T-helper 1 cell treated with Interleukin-12 subunit alpha and Interleukin-12 subunit beta and Interleukin-4 antibody, amounts not matched to agents 30 μg/mL and 1 μg/mL, for 36 hours (primary cell): ENCODE data around the gene RHOG.

Source experiments
- H3K27ac Mint-ChIP-seq: one replicate; pipeline ENCODE4 v1.8.0; 2021; ENCODE audit warnings: mild to moderate bottlenecking, mixed read lengths
- H3K27me3 Mint-ChIP-seq: one replicate; pipeline ENCODE4 v1.8.0; 2021; ENCODE audit warnings: low read depth, mixed read lengths
- H3K36me3 Mint-ChIP-seq: one replicate; pipeline ENCODE4 v1.8.0; 2021; ENCODE audit warnings: low read depth, mixed read lengths
- H3K4me1 Mint-ChIP-seq: one replicate; pipeline ENCODE4 v1.8.0; 2021; ENCODE audit warnings: low read depth, mixed read lengths
- H3K4me3 Mint-ChIP-seq: one replicate; pipeline ENCODE4 v1.8.0; 2021; ENCODE audit warnings: mild to moderate bottlenecking, moderate library complexity, mixed read lengths
- H3K9me3 Mint-ChIP-seq: one replicate; pipeline ENCODE4 v1.8.0; 2021; ENCODE audit warnings: mixed read lengths

Gene RHOG

GRCh38 chr11:3840870-3841425 is at the start of gene RHOG:
Gene RHOG, minus strand, starts transcription at chr11:3840959. Its CDS starts 12,821 bp downstream, at chr11:3828138.
- H3K9me3 Mint-ChIP-seq, result no peaks in the 10 kb centered on the region
- H3K27ac Mint-ChIP-seq, result peak within 1 kb of the TSS; percentile 96
- peaks cover 51% of the 10 kb centered on the region for H3K4me1 Mint-ChIP-seq
- no peaks in the 10 kb centered on the region for H3K27me3 Mint-ChIP-seq
- H3K4me3 Mint-ChIP-seq, result peak within 1 kb of the TSS; percentile 89
- peaks cover 21% of the 10 kb centered on the region for H3K36me3 Mint-ChIP-seq

GRCh38 chr11:3890014-3890413 is 49.3 kb upstream of the RHOG start:
- Mint-ChIP-seq H3K27ac (no peak overlapping the region), H3K4me1 (peaks cover 39% of the 10 kb centered on the region), H3K4me3 (no peak overlapping the region), H3K36me3 (peaks cover 8% of the 10 kb centered on the region), H3K9me3 (no peaks in the 10 kb centered on the region), H3K27me3 (no peaks in the 10 kb centered on the region)

GRCh38 chr11:3888876-3889275 is 48.1 kb upstream of the RHOG start:
- no peak overlapping the region for H3K4me3 Mint-ChIP-seq
- no peaks in the 10 kb centered on the region for H3K9me3 Mint-ChIP-seq
- H3K4me1 Mint-ChIP-seq, result peaks cover 34% of the 10 kb centered on the region
- peak overlapping the region; percentile 1 for H3K27ac Mint-ChIP-seq
- peaks cover 8% of the 10 kb centered on the region for H3K36me3 Mint-ChIP-seq
- no peaks in the 10 kb centered on the region for H3K27me3 Mint-ChIP-seq

GRCh38 chr11:3886985-3887384 is 46.2 kb upstream of the RHOG start:
- Mint-ChIP-seq H3K36me3 (peaks cover 2% of the 10 kb centered on the region), H3K27me3 (no peaks in the 10 kb centered on the region), H3K4me1 (peaks cover 24% of the 10 kb centered on the region), H3K9me3 (no peaks in the 10 kb centered on the region), H3K27ac (no peak overlapping the region), H3K4me3 (no peak overlapping the region)

GRCh38 chr11:3885855-3886254 is 45.1 kb upstream of the RHOG start:
- Mint-ChIP-seq H3K4me3 (no peak overlapping the region), H3K27me3 (no peaks in the 10 kb centered on the region), H3K4me1 (peaks cover 26% of the 10 kb centered on the region), H3K27ac (no peak overlapping the region), H3K9me3 (no peaks in the 10 kb centered on the region), H3K36me3 (peaks cover 2% of the 10 kb centered on the region)

- no peaks in the 10 kb centered on the region for H3K9me3 Mint-ChIP-seq
- H3K4me1 Mint-ChIP-seq, result peaks cover 47% of the 10 kb centered on the region
- no peak overlapping the region for H3K27ac Mint-ChIP-seq
- no peaks in the 10 kb centered on the region for H3K27me3 Mint-ChIP-seq
- peaks cover 2% of the 10 kb centered on the region for H3K36me3 Mint-ChIP-seq
- H3K4me3 Mint-ChIP-seq, result no peak overlapping the region
Observed at GRCh38 chr11:3882655-3883054, 41.9 kb upstream of the RHOG start.

- no peak overlapping the region for H3K4me3 Mint-ChIP-seq
- H3K27ac Mint-ChIP-seq, result peak overlapping the region; percentile 70
- peaks cover 2% of the 10 kb centered on the region for H3K36me3 Mint-ChIP-seq
- H3K4me1 Mint-ChIP-seq, result peaks cover 52% of the 10 kb centered on the region
- no peaks in the 10 kb centered on the region for H3K9me3 Mint-ChIP-seq
- H3K27me3 Mint-ChIP-seq, result no peaks in the 10 kb centered on the region
Observed at GRCh38 chr11:3880724-3881123, 40.0 kb upstream of the RHOG start.

- Mint-ChIP-seq H3K9me3 (no peaks in the 10 kb centered on the region), H3K27ac (peak overlapping the region; percentile 21), H3K4me1 (peaks cover 52% of the 10 kb centered on the region), H3K36me3 (peaks cover 2% of the 10 kb centered on the region), H3K4me3 (no peak overlapping the region), H3K27me3 (no peaks in the 10 kb centered on the region)
Observed at GRCh38 chr11:3879967-3880542, 39.3 kb upstream of the RHOG start.

- no peaks in the 10 kb centered on the region for H3K9me3 Mint-ChIP-seq
- H3K27ac Mint-ChIP-seq, result peak overlapping the region; percentile 21
- H3K4me3 Mint-ChIP-seq, result no peak overlapping the region
- H3K36me3 Mint-ChIP-seq, result peaks cover 2% of the 10 kb centered on the region
- peaks cover 54% of the 10 kb centered on the region for H3K4me1 Mint-ChIP-seq
- no peaks in the 10 kb centered on the region for H3K27me3 Mint-ChIP-seq
Observed at GRCh38 chr11:3879216-3879966, 38.6 kb upstream of the RHOG start.

- H3K27me3 Mint-ChIP-seq, result no peaks in the 10 kb centered on the region
- peaks cover 2% of the 10 kb centered on the region for H3K36me3 Mint-ChIP-seq
- peaks cover 54% of the 10 kb centered on the region for H3K4me1 Mint-ChIP-seq
- H3K9me3 Mint-ChIP-seq, result no peaks in the 10 kb centered on the region
- no peak overlapping the region for H3K4me3 Mint-ChIP-seq
- no peak overlapping the region for H3K27ac Mint-ChIP-seq
Observed at GRCh38 chr11:3878258-3878584, 37.5 kb upstream of the RHOG start.

- H3K4me3 Mint-ChIP-seq, result no peak overlapping the region
- H3K27me3 Mint-ChIP-seq, result no peaks in the 10 kb centered on the region
- peaks cover 4% of the 10 kb centered on the region for H3K36me3 Mint-ChIP-seq
- H3K27ac Mint-ChIP-seq, result peak overlapping the region; percentile 12
- H3K4me1 Mint-ChIP-seq, result peaks cover 52% of the 10 kb centered on the region
- no peaks in the 10 kb centered on the region for H3K9me3 Mint-ChIP-seq
Observed at GRCh38 chr11:3877364-3878257, 36.9 kb upstream of the RHOG start.

GRCh38 chr11:3876613-3877012 is 35.9 kb upstream of the RHOG start:
- Mint-ChIP-seq H3K4me3 (no peak overlapping the region), H3K9me3 (no peaks in the 10 kb centered on the region), H3K4me1 (peaks cover 53% of the 10 kb centered on the region), H3K27ac (no peak overlapping the region), H3K27me3 (no peaks in the 10 kb centered on the region), H3K36me3 (peaks cover 7% of the 10 kb centered on the region)

- H3K4me3 Mint-ChIP-seq, result no peak overlapping the region
- peaks cover 15% of the 10 kb centered on the region for H3K36me3 Mint-ChIP-seq
- H3K27me3 Mint-ChIP-seq, result no peaks in the 10 kb centered on the region
- peaks cover 55% of the 10 kb centered on the region for H3K4me1 Mint-ChIP-seq
- no peaks in the 10 kb centered on the region for H3K9me3 Mint-ChIP-seq
- H3K27ac Mint-ChIP-seq, result no peak overlapping the region
Observed at GRCh38 chr11:3873712-3874349, 33.1 kb upstream of the RHOG start.
